Epithelial cell of prostate (primary cell): ENCODE results near the gene TENT5A.
"Not testable (repeated sequence)": the region's sequence is repeated elsewhere in the genome, so short reads cannot be mapped to it uniquely, and the experiment has no call there.

Source experiments
- DNase-seq: peaks from one replicate; pipeline ENCODE4 v3.0.0-alpha.2; 2011; ENCODE audit warnings: low read depth, low spot score
- H3K27ac ChIP-seq: fragments of 450-650 bp; 2 replicates; pipeline ENCODE4 v1.5.1; 2017; ENCODE audit warnings: mild to moderate bottlenecking

TENT5A gene

DNA sequence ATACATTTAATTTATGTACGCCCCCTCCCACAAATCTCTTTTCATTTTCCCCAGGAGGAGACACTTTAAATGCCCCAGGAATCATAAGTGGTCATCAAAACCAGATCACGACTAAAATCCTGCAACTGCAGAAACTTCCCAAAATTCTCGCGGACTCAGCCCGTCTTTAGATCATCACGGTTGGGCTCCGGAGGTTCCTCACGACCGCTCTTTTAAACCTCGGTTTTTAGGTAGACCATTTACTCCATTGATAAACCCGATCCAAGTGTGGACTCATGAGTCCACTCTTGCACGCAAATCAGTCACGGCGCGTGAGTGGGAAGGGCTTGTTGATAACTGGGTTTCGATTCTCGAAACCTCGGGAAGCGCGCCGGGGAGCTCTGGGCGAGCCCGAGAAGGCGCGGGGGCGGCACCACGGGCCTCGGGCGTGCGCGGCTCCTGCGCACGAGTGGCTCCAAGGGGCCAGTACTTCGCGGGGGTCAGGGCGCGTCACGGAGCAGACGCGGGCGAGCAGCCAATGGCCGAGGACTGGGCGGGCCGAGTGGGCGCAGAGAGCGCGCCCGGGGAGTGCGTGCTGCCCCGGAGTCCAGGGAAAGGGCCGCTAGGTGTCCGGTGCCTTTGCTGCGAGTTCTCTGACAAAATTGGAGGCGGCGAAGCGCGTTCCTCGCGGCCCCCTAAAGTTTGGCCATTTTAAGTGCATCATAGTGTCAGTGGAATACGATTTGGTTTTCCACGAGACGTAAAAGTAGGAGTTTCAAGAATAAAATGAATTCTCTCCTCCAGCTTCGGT, 635 bp upstream of the TENT5A start:
- DNase-seq = no peak
- peak overlapping the region; percentile 75 for H3K27ac ChIP-seq

DNA sequence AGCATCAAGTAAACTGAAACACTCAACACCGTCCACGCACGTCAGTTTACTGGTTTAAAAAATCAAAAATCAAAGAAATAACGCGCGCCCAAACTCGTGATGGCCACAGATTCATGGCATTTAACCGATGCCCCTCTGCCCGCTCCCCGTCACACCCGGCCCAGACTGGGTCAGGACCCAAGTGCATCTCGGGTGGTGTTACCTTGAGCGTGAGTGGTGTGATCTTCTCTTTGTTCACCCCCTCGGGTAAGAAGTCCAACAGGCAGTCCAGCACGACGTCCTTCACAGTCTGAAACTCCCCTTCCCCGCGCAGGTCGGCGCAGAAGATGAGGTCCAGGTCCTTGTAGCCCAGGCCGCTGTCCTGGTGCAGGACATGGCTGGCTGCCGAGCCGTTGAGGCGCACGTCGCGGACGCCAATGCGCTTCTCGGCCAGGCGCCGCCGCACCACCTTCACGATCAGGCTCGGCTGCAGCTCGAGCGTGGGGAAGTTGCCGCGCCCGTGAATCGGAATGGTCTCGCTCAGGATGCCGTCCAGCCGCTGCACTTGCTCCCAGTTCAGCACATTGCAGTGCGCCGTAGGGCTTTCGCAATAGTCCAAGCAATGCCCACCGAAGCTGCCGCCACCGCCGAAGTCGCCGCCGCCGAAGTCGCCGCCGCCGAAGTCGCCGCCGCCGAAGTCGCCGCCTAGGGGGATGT, 945 bp downstream of the TENT5A start:
- H3K27ac ChIP-seq = peak overlapping the region; percentile 75
- DNase-seq = no peak

DNA sequence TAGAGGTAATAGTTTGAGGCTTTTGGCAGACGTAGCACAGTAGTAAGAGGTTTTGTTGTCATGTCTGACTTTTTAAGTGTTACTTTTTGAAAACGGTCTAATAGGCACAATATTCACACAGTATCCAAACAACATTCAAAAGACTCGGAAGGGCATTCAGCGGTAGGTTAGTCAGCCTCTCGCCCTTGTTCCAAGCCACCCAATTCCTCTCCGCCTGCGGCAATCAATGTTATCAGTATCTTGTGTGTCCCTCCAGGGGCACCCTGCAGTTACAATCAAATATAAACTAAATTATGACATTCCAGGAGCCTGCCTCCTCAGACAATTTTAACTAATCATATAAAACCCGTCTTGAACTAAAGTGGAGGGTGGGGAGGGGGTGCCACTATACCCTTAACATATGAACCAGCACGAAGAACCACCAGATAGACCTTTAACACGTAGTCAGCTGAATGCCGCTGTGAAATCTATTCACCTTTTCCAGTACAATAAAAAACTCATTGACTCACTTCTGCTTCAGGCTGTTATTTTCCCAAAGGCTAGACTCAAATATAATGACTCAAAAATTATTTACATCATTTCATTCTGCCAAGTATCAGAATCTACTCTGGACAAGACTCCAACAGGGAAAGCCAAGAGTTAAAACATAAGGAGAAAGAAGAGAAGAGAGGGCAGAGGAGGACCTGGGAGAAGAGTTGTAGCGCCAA, 1.6 kb downstream of the TENT5A start:
- DNase-seq = no peak
- H3K27ac ChIP-seq = no peak overlapping the region

DNA sequence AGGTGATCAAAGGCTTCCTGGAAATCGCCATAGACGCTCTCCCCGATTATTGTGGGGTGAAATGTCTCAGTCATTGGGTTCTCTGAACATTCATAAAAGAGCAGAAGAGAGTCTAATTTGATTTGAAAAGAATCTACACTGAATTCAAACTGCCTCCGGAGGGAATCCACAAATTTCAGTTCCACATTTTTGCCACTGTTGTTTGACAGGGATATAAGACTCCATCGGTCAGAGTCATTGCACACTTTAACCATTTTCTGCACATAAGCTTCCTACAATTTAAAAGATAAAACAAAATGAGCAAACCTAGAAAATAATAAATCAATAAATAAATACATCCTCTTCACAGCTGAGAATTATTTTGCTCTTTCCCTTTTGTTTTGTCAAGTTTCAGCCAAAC, 2.3 kb downstream of the TENT5A start:
- H3K27ac ChIP-seq = no peak overlapping the region
- DNase-seq = no peak

DNA sequence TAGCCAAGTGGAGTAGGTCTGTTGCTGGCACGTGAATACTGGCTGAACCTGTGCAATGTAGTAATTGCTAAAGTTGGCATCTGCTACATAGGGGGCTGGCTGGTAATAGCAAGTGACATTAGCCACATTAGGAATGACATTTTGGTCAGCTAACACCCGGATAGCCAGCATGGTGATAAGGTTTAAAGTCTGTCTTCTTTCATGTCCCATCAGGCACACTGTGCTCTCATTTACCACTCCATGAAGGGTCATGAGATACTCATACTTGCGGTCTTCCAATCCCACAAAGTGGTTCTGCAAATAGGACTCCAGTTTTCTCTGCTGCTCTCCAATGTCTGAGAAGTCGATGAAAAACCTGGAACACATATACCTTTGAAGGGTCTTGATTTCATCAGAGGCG, 2.8 kb downstream of the TENT5A start:
- DNase-seq = no peak
- H3K27ac ChIP-seq = no peak overlapping the region

DNA sequence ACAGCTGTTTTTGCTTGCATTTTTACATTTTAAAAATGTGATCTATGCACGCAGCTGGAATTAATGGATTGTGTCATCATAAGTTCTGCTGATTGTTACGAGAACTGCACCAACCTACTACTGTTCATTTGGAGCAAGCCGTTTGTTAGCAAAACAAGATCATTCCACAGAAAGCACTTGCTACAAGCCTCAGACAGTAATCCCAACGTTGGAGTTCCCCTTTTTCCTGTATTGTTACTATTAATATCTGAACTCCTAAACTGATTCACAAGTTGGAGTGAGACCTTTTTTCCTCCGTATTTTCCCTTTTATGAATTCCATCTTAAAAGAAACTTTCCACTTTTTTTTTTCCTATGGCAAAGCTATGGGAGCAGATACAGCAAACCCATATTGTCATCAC, 3.5 kb downstream of the TENT5A start:
- DNase-seq = no peak
- no peak overlapping the region for H3K27ac ChIP-seq

DNA sequence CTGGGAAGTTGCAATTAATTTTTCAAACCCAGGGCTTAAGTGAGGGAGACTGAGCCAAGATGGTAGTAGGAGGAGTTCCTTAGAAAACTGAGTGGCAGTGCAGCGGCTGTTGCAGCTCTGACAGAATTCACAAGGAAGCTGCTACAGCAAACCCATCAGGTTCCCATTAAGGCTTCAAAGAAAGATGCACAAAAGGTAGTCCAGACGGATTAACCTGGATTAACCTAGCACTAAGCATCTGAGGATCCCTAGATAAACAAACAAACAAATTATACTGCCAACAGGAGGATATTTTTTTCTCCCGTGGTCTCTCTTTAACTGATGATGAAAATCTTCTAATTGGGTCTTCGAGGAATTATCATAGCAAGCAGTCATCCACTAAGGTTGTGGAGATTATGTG, 5.2 kb downstream of the TENT5A start:
- no peak for DNase-seq
- H3K27ac ChIP-seq = no peak overlapping the region

DNA sequence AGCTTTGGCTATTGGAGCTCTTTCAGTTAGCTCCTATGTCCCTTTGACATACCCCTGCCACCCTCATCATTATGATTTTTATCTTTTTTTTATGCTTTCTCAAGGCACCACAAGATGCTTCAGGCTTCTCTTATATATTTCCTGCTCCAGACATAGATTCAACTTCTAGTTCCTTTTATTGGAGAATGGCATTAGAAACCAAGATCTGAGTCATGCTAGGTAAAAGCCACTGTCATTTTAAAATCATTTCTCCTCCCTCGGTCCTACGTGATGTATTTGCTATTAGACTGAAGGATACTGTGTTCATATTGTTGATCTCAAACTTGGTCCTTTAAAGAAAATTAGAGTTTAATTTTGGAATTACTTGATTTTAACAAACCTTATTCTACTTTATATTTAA, 8.3 kb downstream of the TENT5A start:
- DNase-seq = no peak
- H3K27ac ChIP-seq = no peak overlapping the region

DNA sequence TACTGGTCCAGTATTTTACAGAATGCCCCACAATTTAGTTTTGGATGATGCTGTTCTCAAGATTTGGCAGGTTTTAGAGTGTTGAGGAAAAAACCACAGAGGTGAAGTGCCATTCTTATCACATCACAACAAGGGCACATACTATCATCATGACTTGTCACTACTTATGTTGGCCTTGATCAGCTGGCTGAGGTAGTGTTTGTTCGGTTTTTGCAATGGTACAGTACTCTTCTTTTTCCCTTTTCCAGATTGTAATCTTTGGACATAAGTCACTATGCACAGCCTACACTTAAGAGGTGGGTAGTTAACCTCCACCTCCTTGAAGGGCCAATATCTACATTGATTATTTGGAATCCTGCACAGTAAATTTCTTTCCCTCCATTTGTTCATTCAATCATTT, 8.8 kb downstream of the TENT5A start:
- DNase-seq = no peak
- H3K27ac ChIP-seq = no peak overlapping the region

DNA sequence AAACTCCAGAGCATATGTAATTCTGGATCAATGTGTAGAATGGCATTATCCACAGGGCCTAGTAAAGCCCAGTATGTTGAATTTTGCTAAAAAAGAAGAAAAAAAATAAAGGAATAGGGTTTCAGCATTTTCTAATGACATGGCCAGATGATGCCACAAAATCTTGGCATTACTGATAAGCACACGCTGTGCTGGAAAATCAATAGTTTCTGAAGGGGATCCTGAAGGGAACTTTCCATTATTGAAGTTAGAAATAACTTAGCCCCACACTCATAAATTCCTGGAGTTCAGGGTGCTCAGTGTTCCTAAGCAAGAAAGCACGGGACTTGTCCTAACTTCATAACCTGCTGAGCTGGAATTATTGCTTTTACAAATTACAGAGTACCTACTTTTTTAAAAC, 10.8 kb downstream of the TENT5A start:
- no peak for DNase-seq
- no peak overlapping the region for H3K27ac ChIP-seq

DNA sequence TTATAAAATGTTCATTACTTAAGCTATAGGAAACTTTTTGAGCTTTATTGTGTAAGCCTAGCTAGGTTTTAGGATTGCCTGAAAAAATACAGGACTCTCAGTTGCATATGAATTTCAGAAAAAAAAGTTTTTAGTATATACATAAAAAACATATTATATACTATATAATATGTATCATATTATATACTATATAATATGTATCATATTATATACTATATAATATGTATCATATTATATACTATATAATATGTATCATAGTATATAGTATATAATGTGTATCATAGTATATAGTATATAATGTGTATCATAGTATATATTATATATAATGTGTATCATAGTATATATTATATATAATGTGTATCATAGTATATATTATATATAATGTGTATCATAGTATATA, 11.9 kb downstream of the TENT5A start:
- not testable (repeated sequence) for DNase-seq, H3K27ac ChIP-seq

DNA sequence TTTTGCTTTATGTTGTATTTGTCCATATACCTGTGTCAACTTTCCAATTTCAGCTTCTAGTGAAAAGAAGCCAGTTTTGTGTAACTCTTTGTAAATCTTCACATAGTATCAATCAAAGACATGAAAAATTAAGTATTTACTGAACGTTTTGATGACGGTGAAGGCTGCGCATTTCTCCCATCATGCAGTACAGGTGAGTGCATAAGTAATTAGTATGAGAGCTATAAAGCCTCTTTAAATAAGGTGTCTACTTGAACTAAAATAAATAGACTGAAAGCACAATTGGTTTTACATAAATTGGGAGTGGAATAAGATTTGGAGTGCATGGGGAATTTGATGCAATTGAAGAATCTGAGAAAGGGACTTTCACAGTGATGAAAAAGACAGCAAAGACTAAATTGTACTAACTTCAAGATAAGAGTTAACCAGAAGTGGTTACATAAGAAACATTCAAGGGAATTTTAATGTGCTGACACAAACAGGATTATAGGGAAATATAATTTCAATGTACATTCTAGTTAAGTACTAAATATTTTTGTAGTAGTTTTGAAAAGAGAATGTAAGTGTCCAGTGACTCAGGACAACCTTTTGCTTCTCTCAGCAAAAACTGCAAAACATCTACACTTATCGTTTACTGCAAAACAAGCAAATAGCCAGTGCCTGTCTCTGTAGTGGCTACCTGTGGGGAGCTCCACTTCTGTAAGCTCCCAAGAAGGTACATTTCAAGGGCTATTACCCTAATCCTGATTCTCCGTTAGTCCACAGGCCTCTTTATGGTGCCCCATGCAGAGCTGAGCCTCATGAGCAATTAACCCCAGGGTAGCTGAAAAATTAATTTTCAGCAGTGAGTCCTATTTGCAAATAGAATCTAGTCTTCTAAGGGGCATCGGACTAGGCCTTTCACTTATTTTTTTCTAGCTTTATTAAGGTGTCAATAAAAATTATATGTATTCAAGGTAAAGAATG, 13.0 kb downstream of the TENT5A start:
- no peak overlapping the region for H3K27ac ChIP-seq
- no peak for DNase-seq

DNA sequence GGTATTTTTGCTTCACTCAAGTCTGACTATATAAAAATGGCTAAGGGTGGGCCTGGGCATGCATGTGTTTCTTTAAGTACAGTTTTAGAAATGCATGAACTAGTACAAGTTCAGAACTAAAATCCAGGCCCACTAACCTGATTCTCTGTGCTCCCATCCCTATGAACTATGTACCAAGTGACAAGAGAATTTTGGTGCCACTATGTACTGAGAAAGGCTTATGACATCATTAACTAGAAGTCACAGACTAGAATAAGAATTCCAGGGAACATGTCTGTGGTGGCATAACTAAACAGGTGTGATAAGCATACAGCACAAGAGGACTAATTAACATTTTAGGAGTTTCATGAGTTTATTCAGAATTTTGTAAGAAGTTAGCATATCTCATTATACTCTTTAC, 16.1 kb downstream of the TENT5A start:
- peak overlapping the region; percentile 51 for H3K27ac ChIP-seq
- no peak for DNase-seq

DNA sequence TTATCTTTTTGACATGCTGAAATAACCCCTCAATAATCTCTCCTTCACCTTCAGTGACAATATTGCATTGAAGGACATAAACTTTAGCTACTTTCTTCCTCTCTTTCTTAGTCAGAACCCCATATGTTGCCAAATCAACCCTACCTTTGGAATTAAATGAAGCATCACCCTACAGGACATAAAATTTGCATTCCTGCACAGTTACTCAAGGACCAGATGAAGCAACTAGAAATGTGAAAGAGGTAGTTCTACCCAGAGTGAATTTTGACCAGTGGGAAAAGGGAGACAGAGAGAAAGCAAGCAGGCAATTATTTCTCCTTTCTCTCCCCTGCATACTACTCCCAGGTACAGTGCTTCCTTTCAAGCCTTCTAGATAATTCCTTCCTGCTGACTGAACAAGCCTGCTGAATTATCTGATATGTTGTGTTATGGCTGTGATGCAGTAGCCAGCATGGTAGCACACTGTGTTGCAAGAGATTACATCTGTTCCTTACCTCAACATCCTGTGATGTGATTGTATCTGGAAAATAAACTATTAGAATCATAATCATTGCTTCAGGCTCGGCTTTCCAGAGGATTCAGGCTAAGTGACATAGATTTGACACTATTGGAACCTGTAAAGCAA, 16.6 kb downstream of the TENT5A start:
- no peak for DNase-seq

DNA sequence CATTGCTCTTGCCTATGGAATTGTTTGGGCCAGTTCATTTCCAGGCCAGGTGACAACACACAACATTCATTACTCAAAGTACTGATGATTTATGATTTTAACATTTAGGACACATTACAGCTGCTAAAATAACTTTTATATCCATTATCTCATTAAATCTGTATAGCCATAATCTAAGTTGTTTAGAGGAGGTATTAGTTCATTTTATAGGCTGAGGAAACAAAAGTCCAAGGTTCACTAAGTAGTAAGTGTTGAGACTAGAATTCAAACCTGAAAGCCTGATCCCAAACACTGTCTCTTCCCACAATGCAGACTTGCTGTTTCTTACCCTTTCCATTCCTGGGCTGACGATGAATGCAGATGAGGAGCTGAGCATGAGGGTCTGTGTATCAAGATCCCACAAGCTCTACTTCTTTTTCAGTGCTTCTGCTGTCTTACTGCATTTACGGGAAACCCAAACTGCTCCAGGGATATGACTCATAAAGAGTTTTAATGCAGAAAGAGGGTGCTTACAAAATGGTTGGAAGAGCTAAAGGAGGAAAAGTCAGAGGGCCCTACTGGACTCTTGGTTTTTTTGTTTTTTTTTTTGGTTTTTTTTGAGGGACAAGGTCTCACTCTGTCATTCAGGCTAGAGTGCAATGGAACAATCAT, 17.9 kb downstream of the TENT5A start:
- H3K27ac ChIP-seq = no peak overlapping the region
- DNase-seq = no peak

More for the DNA sequence above, 16.6 kb downstream of the TENT5A start:
- peak overlapping the region; percentile 51 for H3K27ac ChIP-seq

DNA sequence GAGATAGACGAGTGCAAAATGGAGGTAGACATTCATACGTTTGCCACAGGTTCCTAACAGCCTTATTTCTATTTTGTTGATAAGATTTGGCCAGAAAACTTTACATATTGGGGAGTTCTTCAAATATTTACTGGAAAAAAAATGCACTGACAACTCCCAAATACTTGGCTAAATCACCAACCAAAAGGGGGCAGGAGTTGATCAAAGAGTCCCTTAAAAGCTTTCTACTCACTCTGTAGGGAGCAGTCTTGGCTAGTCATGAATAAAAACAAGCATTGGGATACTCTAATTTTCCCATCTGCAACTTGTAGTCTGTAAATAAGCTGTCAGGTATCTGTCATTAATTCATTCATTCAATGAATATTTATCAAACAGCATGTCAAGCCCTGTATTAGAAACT, 18.4 kb downstream of the TENT5A start:
- DNase-seq = no peak
- H3K27ac ChIP-seq = no peak overlapping the region

DNA sequence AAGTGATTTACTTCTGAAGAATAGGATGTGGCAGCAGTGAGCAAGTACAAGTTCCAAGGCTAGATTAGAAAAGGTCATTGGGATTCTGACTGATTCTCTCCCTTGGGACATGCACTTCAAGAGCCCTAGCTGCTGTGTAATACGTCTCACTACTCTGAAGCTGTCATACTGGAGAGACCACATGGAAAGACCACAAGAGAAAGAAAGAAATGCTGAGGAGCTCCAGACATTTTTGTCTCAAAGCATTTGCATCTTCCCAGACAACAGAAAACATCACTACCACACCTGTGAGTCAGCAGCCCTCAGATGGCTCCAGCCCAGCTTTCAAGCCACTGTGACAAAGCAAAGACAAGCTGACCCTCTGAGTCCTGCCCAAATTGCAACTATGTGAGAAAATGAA, 20.7 kb downstream of the TENT5A start:
- DNase-seq = no peak
- H3K27ac ChIP-seq = no peak overlapping the region

DNA sequence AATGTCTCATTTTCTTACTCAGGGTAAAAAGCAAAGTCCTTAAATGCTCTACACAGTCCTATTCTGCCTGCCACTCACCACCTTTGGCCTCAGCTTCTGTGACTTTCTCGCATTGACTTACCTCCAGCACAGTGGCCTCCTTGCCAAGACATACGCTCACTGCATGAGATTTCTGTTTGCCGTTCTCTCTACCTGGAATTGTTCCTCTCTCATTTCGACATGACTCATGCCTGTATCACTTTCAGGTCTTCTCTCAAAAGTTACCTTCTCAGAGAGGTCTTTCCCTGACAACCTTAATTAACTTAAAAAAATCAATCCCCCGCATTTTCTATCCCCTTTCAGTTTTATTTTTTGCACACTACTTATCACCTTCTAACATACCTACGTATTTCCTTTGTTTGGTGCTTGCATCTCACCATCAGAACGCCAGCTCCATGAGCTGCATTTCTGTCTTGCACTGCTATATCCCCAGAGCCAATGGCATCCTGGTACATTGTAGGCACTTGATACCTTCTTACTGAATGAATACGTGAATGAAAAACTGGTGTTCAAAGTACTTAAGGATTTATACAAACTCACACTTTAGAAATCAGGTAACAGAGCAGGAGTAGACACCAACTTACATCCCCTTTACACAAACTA, 24.5 kb downstream of the TENT5A start:
- DNase-seq = no peak
- H3K27ac ChIP-seq = no peak overlapping the region

DNA sequence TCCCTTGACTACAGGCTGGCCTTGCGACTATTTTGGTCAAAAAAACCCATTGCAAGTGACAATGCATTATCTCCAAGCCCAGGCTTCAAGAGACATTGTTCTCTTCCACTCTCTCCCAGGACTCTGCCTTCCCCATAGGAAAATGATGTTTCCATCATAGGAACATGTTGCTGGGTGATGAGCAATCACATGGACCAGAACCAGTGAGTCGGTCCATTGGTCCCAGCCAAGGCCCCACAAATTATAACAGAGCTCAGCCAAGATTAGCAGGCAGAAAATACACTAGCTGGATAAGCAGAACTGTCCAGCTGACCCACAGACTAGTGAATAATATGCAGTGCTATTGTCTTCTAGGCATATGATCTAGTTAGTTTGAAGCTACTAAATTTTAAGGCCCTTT, 27.4 kb downstream of the TENT5A start:
- no peak overlapping the region for H3K27ac ChIP-seq
- DNase-seq = no peak
